ENCODE measurements around the gene PLD4. TPM values are rescaled to one million over a fixed set of nuclear protein-coding genes. Genes with fewer than 3 reads are reported as not detected.

The PLD4 gene
- total RNA-seq, 4 donors from 2014 or later, result 0.16 TPM; not detected in 3

GRCh38 chr14:104957146-104958113 is 32.8 kb downstream of the PLD4 start:
- no peaks in the 10 kb centered on the region for H3K27me3 ChIP-seq
- no peak for DNase-seq (ENCODE audit: low spot score in 2 of 2)
- peaks cover 10% of the 10 kb centered on the region for H3K4me1 ChIP-seq
- no peak overlapping the region for H3K27ac ChIP-seq
- no peak for TF ChIP-seq POLR2AphosphoS5 (IDR thresholded peaks at IDR 0.05)
- TF ChIP-seq EP300 (IDR thresholded peaks at IDR 0.05), result no peak
- TF ChIP-seq POLR2A (IDR thresholded peaks at IDR 0.05), result no peak
- TF ChIP-seq CTCF (IDR thresholded peaks at IDR 0.05), result no peak
- H3K9me3 ChIP-seq, result no peaks in the 10 kb centered on the region
- WGBS, result 80% methylated on average over 21 of the region's 25 CpGs
- no peak overlapping the region for H3K4me3 ChIP-seq
- H3K36me3 ChIP-seq, result peaks cover 54% of the 10 kb centered on the region

GRCh38 chr14:104964546-104964945 is 39.9 kb downstream of the PLD4 start:
- H3K27me3 ChIP-seq, result no peaks in the 10 kb centered on the region
- TF ChIP-seq CTCF (IDR thresholded peaks at IDR 0.05) (no peak), POLR2A (IDR thresholded peaks at IDR 0.05) (no peak), EP300 (IDR thresholded peaks at IDR 0.05) (no peak)
- no peaks in the 10 kb centered on the region for H3K36me3 ChIP-seq
- no peak overlapping the region for H3K4me3 ChIP-seq
- peak in 1 of 2 donors; percentile 32 for DNase-seq (ENCODE audit: low spot score in 2 of 2)
- 88% methylated on average over 7 of the region's 7 CpGs for WGBS
- no peak overlapping the region for H3K27ac ChIP-seq
- peaks cover 46% of the 10 kb centered on the region for H3K4me1 ChIP-seq
- no peaks in the 10 kb centered on the region for H3K9me3 ChIP-seq

- H3K4me1 ChIP-seq, result peaks cover 55% of the 10 kb centered on the region
- no peak for TF ChIP-seq CTCF (IDR thresholded peaks at IDR 0.05)
- TF ChIP-seq POLR2A (IDR thresholded peaks at IDR 0.05), result no peak
- TF ChIP-seq POLR2AphosphoS5 (IDR thresholded peaks at IDR 0.05), result no peak
- TF ChIP-seq EP300 (IDR thresholded peaks at IDR 0.05), result no peak
- H3K27me3 ChIP-seq, result no peaks in the 10 kb centered on the region
- peak in 1 of 2 donors; percentile 62 for DNase-seq (ENCODE audit: low spot score in 2 of 2)
- H3K36me3 ChIP-seq, result no peaks in the 10 kb centered on the region
- 71% methylated on average over 13 of the region's 13 CpGs for WGBS
- H3K4me3 ChIP-seq, result peak overlapping the region; percentile 62
- H3K27ac ChIP-seq, result peak overlapping the region; percentile 96
- H3K9me3 ChIP-seq, result no peaks in the 10 kb centered on the region
Measured at GRCh38 chr14:104965561-104966231, 41.0 kb downstream of the PLD4 start.

- TF ChIP-seq EP300 (IDR thresholded peaks at IDR 0.05) (no peak), POLR2A (IDR thresholded peaks at IDR 0.05) (no peak), CTCF (IDR thresholded peaks at IDR 0.05) (no peak), POLR2AphosphoS5 (IDR thresholded peaks at IDR 0.05) (no peak)
- WGBS, result 43% methylated on average over 7 of the region's 9 CpGs
- Histone ChIP-seq H3K4me3 (peak overlapping the region; percentile 62), H3K9me3 (no peaks in the 10 kb centered on the region), H3K4me1 (peaks cover 61% of the 10 kb centered on the region), H3K27me3 (no peaks in the 10 kb centered on the region), H3K36me3 (no peaks in the 10 kb centered on the region), H3K27ac (peak overlapping the region; percentile 96)
- DNase-seq (ENCODE audit: low spot score in 2 of 2), result peak in 1 of 2 donors; percentile 67
Measured at GRCh38 chr14:104966261-104966865, 41.7 kb downstream of the PLD4 start.

All from suprapubic skin (tissue), 4 donors.